GM18505 (cell line): ENCODE data around the gene FAM9A.
"Not testable (repeated sequence)": the region's sequence is repeated elsewhere in the genome, so short reads cannot be mapped to it uniquely, and the experiment has no call there.

ENCODE experiments used
- ATAC-seq: cut with Tn5 transposase; IDR thresholded peaks from one replicate; pipeline ENCODE4 v1.9.1; 2021; ENCODE audit not compliant: unreplicated experiment
- POLR2A ChIP-seq: IDR thresholded peaks from 4 replicates; pipeline ENCODE4 v1.6.1; 2011; ENCODE audit warnings: borderline replicate concordance; ENCODE audit not compliant: insufficient read depth, insufficient read length; ENCODE audit errors: extremely low read depth

The FAM9A gene

GRCh38 chrX:8783714-8784098 is 17.5 kb downstream of the FAM9A start:
- TF ChIP-seq POLR2A: no peak
- ATAC-seq: no peak

- TF ChIP-seq POLR2A: no peak
Observed at GRCh38 chrX:8783097-8783713, 18.0 kb downstream of the FAM9A start.

GRCh38 chrX:8782595-8782994 is 18.6 kb downstream of the FAM9A start:
- ATAC-seq: no peak
- no peak for TF ChIP-seq POLR2A

More at GRCh38 chrX:8783097-8783713, 18.0 kb downstream of the FAM9A start:
- ATAC-seq: peak; percentile 97

GRCh38 chrX:8781921-8782320 is 19.3 kb downstream of the FAM9A start:
- ATAC-seq: not testable (repeated sequence)

- ATAC-seq: no peak
- no peak for TF ChIP-seq POLR2A
Observed at GRCh38 chrX:8773117-8773516, 28.1 kb downstream of the FAM9A start.

- no peak for TF ChIP-seq POLR2A
- ATAC-seq: no peak
Observed at GRCh38 chrX:8760021-8760420, 41.2 kb downstream of the FAM9A start.

- ATAC-seq: not testable (repeated sequence)
Observed at GRCh38 chrX:8758706-8759105, 42.5 kb downstream of the FAM9A start.

GRCh38 chrX:8757609-8758389 is 43.4 kb downstream of the FAM9A start:
- ATAC-seq: not testable (repeated sequence)

- no peak for TF ChIP-seq POLR2A
- no peak for ATAC-seq
Observed at GRCh38 chrX:8755813-8756212, 45.4 kb downstream of the FAM9A start.

GRCh38 chrX:8755116-8755515 is 46.1 kb downstream of the FAM9A start:
- TF ChIP-seq POLR2A: no peak
- no peak for ATAC-seq

GRCh38 chrX:8749697-8750096 is 51.5 kb downstream of the FAM9A start:
- no peak for ATAC-seq
- no peak for TF ChIP-seq POLR2A

- no peak for TF ChIP-seq POLR2A
- peak; percentile 59 for ATAC-seq
Observed at GRCh38 chrX:8748855-8749254, 52.3 kb downstream of the FAM9A start.

- peak; percentile 57 for ATAC-seq
- TF ChIP-seq POLR2A: no peak
Observed at GRCh38 chrX:8743126-8743732, 58.0 kb downstream of the FAM9A start.

- no peak for ATAC-seq
- no peak for TF ChIP-seq POLR2A
Observed at GRCh38 chrX:8741981-8742380, 59.2 kb downstream of the FAM9A start.
